Activated CD4-positive, alpha-beta memory T cell treated with anti-CD3 and anti-CD28 coated beads, Interleukin-2, amount 10 ng/mL, durations not matched to agents 7 days and 5 days (primary cell): Measurements from ENCODE around the gene OARD1. TPM values are rescaled to one million over a fixed set of nuclear protein-coding genes. Genes with fewer than 3 reads are reported as not detected.

ENCODE experiments used
- CTCF ChIA-PET: fragments of 350-600 bp; sonication (Branson Sonifier 250); formaldehyde crosslinking; loops from one replicate; lab custom pipeline; 2021; ENCODE audit warnings: antibody characterized with exemption, inconsistent platforms; lab: Charles Lee
- POLR2A ChIA-PET: fragments of 350-600 bp; sonication (Branson Sonifier 250); formaldehyde crosslinking; loops from one replicate; lab custom pipeline; 2021; ENCODE audit warnings: antibody characterized with exemption; lab: Charles Lee
- DNase-seq: peaks from one replicate; pipeline ENCODE4 v3.0.0-alpha.2; 2020
- H3K27ac Mint-ChIP-seq: one replicate; pipeline ENCODE4 v1.8.0; 2021; ENCODE audit warnings: mild to moderate bottlenecking, mixed read lengths
- H3K27me3 Mint-ChIP-seq: one replicate; pipeline ENCODE4 v1.8.0; 2021; ENCODE audit warnings: mixed read lengths
- H3K36me3 Mint-ChIP-seq: one replicate; pipeline ENCODE4 v1.8.0; 2021; ENCODE audit warnings: low read depth, mixed read lengths
- H3K4me1 Mint-ChIP-seq: one replicate; pipeline ENCODE4 v1.8.0; 2021; ENCODE audit warnings: mixed read lengths
- H3K4me3 Mint-ChIP-seq: one replicate; pipeline ENCODE4 v1.8.0; 2021; ENCODE audit warnings: mild to moderate bottlenecking, mixed read lengths
- H3K9me3 Mint-ChIP-seq: one replicate; pipeline ENCODE4 v1.8.0; 2021; ENCODE audit warnings: mixed read lengths
- total RNA-seq, 2 experiments: library from RNA; stranded (reverse); gene quantifications; one replicate each; pipeline ENCODE4 v1.2.3, GENCODE V29; 2021

Gene OARD1
- total RNA-seq, 2 experiments from 2014 or later = 34.3 to 37.2 TPM

DNA sequence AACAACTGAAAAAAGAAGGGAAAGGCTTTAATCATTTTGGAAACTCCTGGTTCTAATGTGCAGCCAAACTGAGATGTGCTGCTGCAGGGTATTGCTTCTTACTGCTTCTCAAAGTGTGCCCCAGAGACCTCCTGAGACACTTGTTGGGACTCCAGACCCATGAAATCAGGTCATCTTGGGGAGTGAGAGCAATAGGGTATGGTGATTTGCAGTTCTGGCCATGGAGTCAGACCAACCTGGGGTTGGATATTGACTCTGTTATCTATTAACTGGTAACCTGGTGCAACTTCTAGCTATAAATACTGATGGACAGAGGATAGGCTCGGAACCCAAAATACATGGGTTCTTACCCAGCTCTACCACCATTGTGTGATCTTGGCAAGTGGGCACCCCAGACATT is 26.1 kb downstream of the OARD1 start:
- ChIA-PET CTCF (interaction anchor here (0.9 to 3.3 kb wide), 5 partner anchors 9 to 36 kb away, joined by 3 to 21 read pairs (median 3); no protein-coding TSS in a partner anchor), POLR2A (interaction anchor here (1.3 to 1.4 kb wide), 3 partner anchors 10 to 27 kb away, joined by 4 to 5 read pairs (median 5); partner anchors contain the start of gene NFYA)
- no peak overlapping the region for H3K4me3 Mint-ChIP-seq
- no peak for DNase-seq
- no peaks in the 10 kb centered on the region for H3K36me3 Mint-ChIP-seq
- H3K27ac Mint-ChIP-seq = no peak overlapping the region
- no peaks in the 10 kb centered on the region for H3K27me3 Mint-ChIP-seq
- H3K4me1 Mint-ChIP-seq = no peaks in the 10 kb centered on the region
- no peaks in the 10 kb centered on the region for H3K9me3 Mint-ChIP-seq

DNA sequence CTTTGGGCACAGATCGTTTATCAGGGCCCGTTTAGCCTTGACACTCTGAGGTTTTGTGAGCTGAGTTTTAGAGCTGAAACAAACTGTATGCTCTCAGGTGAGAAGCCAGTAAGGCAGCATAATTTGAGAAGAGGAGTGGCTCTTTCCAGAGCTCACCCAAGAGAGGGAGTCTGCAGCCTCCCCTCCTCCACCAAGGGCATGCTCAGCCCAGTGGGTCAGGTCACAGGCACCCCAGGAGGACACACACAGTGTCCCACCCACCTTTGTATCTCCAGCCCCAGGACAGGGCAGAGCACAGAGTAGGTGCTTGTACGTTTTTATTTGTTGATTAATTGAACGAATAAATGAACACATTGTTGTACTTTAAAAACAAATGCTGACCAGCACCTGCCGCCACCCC is 26.5 kb downstream of the OARD1 start:
- ChIA-PET CTCF (interaction anchor here (1.1 to 3.3 kb wide), 4 partner anchors 10 to 35 kb away, joined by 3 to 21 read pairs (median 6); no protein-coding TSS in a partner anchor), POLR2A (interaction anchor here (1.3 to 1.4 kb wide), 3 partner anchors 10 to 27 kb away, joined by 4 to 5 read pairs (median 5); partner anchors contain the start of gene NFYA)
- Mint-ChIP-seq H3K36me3 (no peaks in the 10 kb centered on the region), H3K27ac (no peak overlapping the region), H3K27me3 (no peaks in the 10 kb centered on the region), H3K9me3 (no peaks in the 10 kb centered on the region), H3K4me3 (no peak overlapping the region), H3K4me1 (peaks cover 3% of the 10 kb centered on the region)
- DNase-seq = no peak

DNA sequence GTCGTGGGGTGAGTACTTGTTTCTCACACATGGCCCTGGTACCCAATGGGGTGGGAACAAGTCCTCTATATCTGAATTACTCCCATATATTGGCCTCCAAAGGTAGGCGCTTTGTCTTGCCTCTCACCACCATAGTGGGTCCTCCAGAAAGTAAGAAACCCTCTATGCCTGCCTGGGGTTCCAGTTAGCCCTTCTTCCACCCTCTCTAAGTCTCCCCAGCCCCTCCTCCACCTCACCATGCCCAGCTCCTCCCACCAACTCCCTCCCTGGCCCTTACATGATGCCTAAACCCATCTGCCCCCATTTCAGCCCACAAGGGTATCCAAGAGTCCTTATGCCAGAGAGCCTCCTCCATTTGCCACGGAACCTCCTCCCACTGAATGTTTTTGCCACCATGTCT is 29.0 kb downstream of the OARD1 start:
- Mint-ChIP-seq H3K4me3 (no peak overlapping the region), H3K4me1 (peaks cover 7% of the 10 kb centered on the region), H3K36me3 (no peaks in the 10 kb centered on the region), H3K27ac (no peak overlapping the region), H3K9me3 (no peaks in the 10 kb centered on the region), H3K27me3 (no peaks in the 10 kb centered on the region)
- ChIA-PET POLR2A (interaction anchor here (1.6 kb wide), 1 partner anchor 14 kb away, joined by 7 read pairs; no protein-coding TSS in a partner anchor), CTCF (interaction anchor here (4.7 to 5.6 kb wide), 2 partner anchors 11 to 14 kb away, joined by 36 to 68 read pairs; partner anchors contain the start of gene APOBEC2)
- DNase-seq = no peak

DNA sequence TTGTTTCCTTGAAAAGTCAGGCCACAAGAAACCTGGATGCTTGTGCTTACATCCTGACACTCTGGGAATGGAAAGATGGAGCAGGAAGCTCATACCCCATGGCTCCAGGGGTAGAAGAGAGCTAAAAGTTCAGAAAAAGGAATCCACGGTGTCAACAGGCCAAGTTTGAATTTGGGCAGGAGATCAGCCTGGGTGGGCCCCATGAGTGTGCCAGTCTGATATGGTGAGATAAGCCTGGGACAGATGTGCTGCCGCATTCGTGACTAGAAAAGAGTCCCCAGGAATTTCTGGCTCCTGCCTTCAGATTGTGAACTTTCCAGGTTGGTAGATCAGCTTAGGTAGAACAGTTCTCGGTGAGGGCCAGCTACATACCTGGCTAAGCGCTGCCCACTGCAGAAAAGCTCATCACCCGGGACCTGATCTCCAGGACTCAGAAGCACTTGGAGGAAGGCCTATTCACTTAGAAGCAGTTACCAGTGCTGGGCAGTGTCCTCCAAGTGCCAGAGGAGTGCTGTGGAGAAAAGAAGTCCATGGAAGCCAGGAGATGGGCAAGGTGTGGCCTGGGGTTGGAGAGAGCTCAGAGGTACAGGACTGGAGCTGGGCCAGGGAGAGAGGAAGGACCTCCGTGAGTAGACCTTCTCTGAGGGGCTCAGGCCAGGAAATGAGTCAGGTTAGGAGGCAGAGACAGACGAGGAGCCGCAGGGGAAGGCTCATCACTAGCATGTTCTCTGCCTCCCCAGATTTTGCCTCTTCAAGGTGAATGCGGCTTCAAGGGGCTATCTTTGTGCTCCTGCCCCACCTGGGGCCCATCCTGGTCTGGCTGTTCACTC is 29.7 kb downstream of the OARD1 start, which contains the start of gene TSPO2:
Gene TSPO2 (plus strand): TSS at position 242 of the 830 bp plus-strand sequence. CDS start 519 bp downstream, at position 761.
- H3K4me1 Mint-ChIP-seq = peaks cover 7% of the 10 kb centered on the region
- no peaks in the 10 kb centered on the region for H3K36me3 Mint-ChIP-seq
- POLR2A ChIA-PET = interaction anchor here (1.1 to 1.6 kb wide), 2 partner anchors 14 kb away, joined by 4 to 7 read pairs; no protein-coding TSS in a partner anchor
- H3K27me3 Mint-ChIP-seq = no peaks in the 10 kb centered on the region
- no peak for DNase-seq
- CTCF ChIA-PET = interaction anchor here (4.7 to 5.6 kb wide), 2 partner anchors 12 to 14 kb away, joined by 36 to 68 read pairs; partner anchors contain the start of gene APOBEC2
- H3K4me3 Mint-ChIP-seq = no peak within 1 kb of the TSS
- H3K27ac Mint-ChIP-seq = no peak within 1 kb of the TSS
- H3K9me3 Mint-ChIP-seq = no peaks in the 10 kb centered on the region

DNA sequence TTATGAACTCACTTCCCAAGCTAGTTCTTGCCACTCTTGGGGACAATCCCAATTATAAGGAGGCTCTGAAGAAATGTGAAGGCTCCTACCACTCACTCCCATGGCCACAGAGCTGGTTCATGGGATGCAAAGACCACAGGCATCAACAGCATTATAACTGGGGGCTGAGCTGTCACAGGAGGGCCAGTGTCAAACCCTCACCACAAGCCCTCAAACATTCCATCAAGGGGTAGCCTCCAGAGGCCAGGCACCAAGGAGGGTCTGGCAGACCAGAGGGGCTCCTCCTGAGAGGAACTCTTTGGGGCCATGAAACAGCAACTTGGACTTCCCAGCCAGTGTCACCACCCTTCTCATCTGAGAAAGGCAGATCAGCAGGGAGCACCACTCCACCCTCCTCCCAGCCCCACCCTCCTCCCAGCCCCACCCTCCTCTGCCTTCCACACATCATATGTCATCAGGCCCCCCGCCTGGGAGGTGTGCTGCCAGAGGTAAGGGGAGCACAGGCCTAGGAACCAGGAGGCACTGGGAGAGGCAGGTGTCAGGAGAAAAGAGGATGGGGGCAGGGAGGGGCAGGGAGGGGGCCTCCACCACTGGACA is 31.1 kb downstream of the OARD1 start:
- no peaks in the 10 kb centered on the region for H3K9me3 Mint-ChIP-seq
- CTCF ChIA-PET = interaction anchor here (0.8 to 5.6 kb wide), 9 partner anchors 8 to 141 kb away, joined by 3 to 68 read pairs (median 5); partner anchors contain the start of gene APOBEC2
- POLR2A ChIA-PET = interaction anchor here (1.1 to 1.4 kb wide), 2 partner anchors 13 to 31 kb away, joined by 4 read pairs; partner anchors contain the start of gene NFYA

DNA sequence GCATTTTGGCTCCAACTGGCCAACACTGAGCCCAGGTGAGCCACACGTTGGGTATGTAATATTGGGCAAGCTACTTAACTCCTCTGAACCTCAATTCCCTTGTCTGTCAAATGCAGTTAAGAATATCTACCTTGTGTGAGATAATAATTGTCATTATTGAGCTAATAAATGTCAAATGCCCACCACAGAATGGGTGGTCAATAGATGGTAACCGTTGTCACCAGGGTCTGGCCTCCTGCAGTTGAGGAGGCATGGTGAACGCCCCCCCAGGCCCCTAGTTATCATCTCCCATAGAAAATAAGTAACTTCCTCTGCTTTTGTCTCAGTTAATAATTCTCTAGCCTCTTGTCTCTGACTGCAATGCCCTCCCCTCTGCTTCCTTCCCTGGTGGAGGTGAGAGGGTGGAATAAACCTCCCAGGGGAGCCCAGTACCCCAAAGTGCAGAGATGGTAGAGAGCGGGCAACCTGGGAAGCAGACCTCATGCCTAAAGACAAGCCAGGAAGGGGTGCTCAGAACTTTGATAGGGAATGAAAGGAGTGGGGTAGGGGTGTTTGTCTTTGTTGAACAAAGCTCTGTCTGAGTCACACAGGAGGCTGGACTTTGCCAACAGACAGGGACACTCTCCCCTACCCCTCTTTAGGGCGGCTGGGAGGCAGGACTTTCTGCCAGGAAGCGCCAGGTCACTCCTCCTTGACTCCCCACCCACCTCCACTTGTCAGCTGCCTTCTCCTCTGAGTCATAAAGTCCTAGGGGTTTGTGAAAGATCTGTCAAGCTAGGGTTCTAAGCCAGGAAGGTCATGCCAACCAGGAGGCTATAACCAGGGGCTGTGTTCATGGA is 31.8 kb downstream of the OARD1 start:
- Mint-ChIP-seq H3K27me3 (no peaks in the 10 kb centered on the region), H3K27ac (no peak overlapping the region), H3K36me3 (no peaks in the 10 kb centered on the region), H3K4me3 (no peak overlapping the region), H3K9me3 (no peaks in the 10 kb centered on the region), H3K4me1 (peaks cover 7% of the 10 kb centered on the region)
- peak; percentile 22 for DNase-seq
- ChIA-PET CTCF (interaction anchor here (0.7 to 5.6 kb wide), 13 partner anchors 9 to 267 kb away, joined by 3 to 68 read pairs (median 4); partner anchors contain the start of gene APOBEC2), POLR2A (interaction anchor here (0.9 to 1.8 kb wide), 5 partner anchors 9 to 32 kb away, joined by 3 to 5 read pairs (median 4); partner anchors contain the start of gene NFYA)

More for the DNA sequence above, 31.1 kb downstream of the OARD1 start:
- no peak for DNase-seq
- Mint-ChIP-seq H3K4me1 (peaks cover 7% of the 10 kb centered on the region), H3K27ac (no peak overlapping the region), H3K4me3 (no peak overlapping the region), H3K36me3 (no peaks in the 10 kb centered on the region), H3K27me3 (no peaks in the 10 kb centered on the region)

- Mint-ChIP-seq H3K27ac (no peak within 1 kb of the TSS), H3K4me3 (no peak within 1 kb of the TSS), H3K36me3 (no peaks in the 10 kb centered on the region), H3K27me3 (no peaks in the 10 kb centered on the region), H3K4me1 (peaks cover 7% of the 10 kb centered on the region), H3K9me3 (no peaks in the 10 kb centered on the region)
- ChIA-PET CTCF (interaction anchor here (0.7 to 5.6 kb wide), 13 partner anchors 10 to 267 kb away, joined by 3 to 68 read pairs (median 4); partner anchors contain the start of genes APOBEC2, NFYA and OARD1), POLR2A (interaction anchor here (0.9 to 1.8 kb wide), 4 partner anchors 8 to 32 kb away, joined by 3 to 5 read pairs (median 4); no protein-coding TSS in a partner anchor)
- DNase-seq = peak; percentile 67
Measured at GRCh38 chr6:41039060-41039998, 32.8 kb downstream of the OARD1 start, which contains the start of gene UNC5CL. Gene UNC5CL, minus strand, starts transcription at chr6:41039221. Its CDS starts 4,147 bp downstream, at chr6:41035074.

- H3K36me3 Mint-ChIP-seq = no peaks in the 10 kb centered on the region
- H3K27ac Mint-ChIP-seq = no peak overlapping the region
- H3K9me3 Mint-ChIP-seq = no peaks in the 10 kb centered on the region
- POLR2A ChIA-PET = interaction anchor here (2.6 kb wide), 1 partner anchor 10 kb away, joined by 18 read pairs; no protein-coding TSS in a partner anchor
- H3K4me1 Mint-ChIP-seq = peaks cover 7% of the 10 kb centered on the region
- CTCF ChIA-PET = interaction anchor here (0.8 to 5.6 kb wide), 7 partner anchors 8 to 35 kb away, joined by 3 to 68 read pairs (median 8); partner anchors contain the start of gene APOBEC2
- H3K27me3 Mint-ChIP-seq = no peaks in the 10 kb centered on the region
- no peak for DNase-seq
- no peak overlapping the region for H3K4me3 Mint-ChIP-seq
Measured at GRCh38 chr6:41038205-41038604, 34.0 kb downstream of the OARD1 start.

- Mint-ChIP-seq H3K9me3 (no peaks in the 10 kb centered on the region), H3K4me1 (peaks cover 7% of the 10 kb centered on the region), H3K36me3 (no peaks in the 10 kb centered on the region), H3K27me3 (no peaks in the 10 kb centered on the region), H3K27ac (no peak overlapping the region), H3K4me3 (no peak overlapping the region)
- POLR2A ChIA-PET = interaction anchor here (1.2 to 2.6 kb wide), 2 partner anchors 9 to 19 kb away, joined by 3 to 18 read pairs; no protein-coding TSS in a partner anchor
- CTCF ChIA-PET = interaction anchor here (1.0 to 2.9 kb wide), 9 partner anchors 9 to 156 kb away, joined by 3 to 19 read pairs (median 4); no protein-coding TSS in a partner anchor
- DNase-seq = no peak
Measured at GRCh38 chr6:41037107-41037900, 34.9 kb downstream of the OARD1 start.

DNA sequence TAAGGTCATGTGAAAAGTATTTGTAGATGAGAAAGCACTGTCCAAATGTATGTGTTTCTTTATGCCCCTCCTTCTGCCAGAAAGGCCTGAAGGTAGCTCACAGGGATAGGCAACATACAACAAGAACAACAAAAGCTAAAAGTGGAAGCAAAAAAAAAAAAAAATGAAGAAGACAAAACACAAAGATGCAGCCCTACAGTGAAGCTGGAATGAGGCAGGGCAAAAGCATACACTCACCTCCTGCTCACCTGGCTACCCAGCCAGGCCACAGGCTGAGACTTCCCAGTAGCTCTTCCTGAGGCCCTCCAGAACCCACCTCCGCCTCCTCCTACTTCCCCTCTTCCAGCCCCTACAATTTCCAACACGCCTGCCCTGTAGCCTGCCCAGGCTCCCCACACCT is 35.6 kb downstream of the OARD1 start:
- ChIA-PET CTCF (interaction anchor here (1.0 to 2.9 kb wide), 10 partner anchors 8 to 156 kb away, joined by 3 to 19 read pairs (median 4); no protein-coding TSS in a partner anchor), POLR2A (interaction anchor here (1.2 to 2.6 kb wide), 2 partner anchors 8 to 20 kb away, joined by 3 to 18 read pairs; no protein-coding TSS in a partner anchor)
- Mint-ChIP-seq H3K27me3 (no peaks in the 10 kb centered on the region), H3K9me3 (no peaks in the 10 kb centered on the region), H3K4me1 (peaks cover 7% of the 10 kb centered on the region), H3K36me3 (no peaks in the 10 kb centered on the region), H3K4me3 (no peak overlapping the region), H3K27ac (no peak overlapping the region)
- DNase-seq = no peak
